ENCODE measurements around the gene ADAM8. TPM values are rescaled to one million over a fixed set of nuclear protein-coding genes. Genes with fewer than 3 reads are reported as not detected.

ADAM8 gene
- total RNA-seq, 1 experiment from 2014 or later: 113 TPM

DNA sequence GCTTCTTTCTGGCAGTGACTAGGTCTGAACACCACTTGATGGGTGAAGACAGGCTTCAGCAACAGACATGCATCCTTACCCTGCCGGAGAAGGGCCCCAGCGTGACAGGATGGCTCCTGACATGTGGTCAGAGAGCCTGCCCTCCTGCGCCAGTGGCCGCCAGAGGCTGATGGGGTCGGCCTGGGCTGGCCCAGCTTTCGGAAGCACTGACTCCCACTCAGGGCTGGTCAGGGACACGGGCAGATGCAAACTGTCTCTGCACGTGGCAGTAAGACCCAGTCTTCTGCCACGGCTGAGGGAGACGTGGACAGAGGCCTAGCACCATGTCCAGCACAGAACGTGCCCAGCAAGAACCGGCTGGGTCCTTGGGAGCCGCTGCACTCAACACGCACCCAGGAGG is 21.8 kb upstream of the ADAM8 start:
- Histone ChIP-seq H3K79me2 (ENCODE audit: low read length) (peaks cover 11% of the 10 kb centered on the region), H3K9me2 (replicated peaks; ENCODE audit: low read length) (no peaks in the 10 kb centered on the region), H4K20me1 (ENCODE audit: low read length) (0 out of 2 replicates have a peak, but pooled peaks cover 4% of the 10 kb centered on the region), H3K4me3 (ENCODE audit: low read length) (no peak overlapping the region), H2AFZ (ENCODE audit: low read length) (no peak overlapping the region), H3K4me1 (ENCODE audit: insufficient read depth, low read length) (peaks cover 13% of the 10 kb centered on the region), H3K9me3 (ENCODE audit: low read length) (no peaks in the 10 kb centered on the region), H3F3A (ENCODE audit: low read length, unreplicated experiment) (no peaks in the 10 kb centered on the region), H3K27me3 (ENCODE audit: low read length) (no peaks in the 10 kb centered on the region), H3K4me2 (ENCODE audit: low read length) (no peak overlapping the region), H3K27ac (ENCODE audit: low read length) (no peak overlapping the region), H3K36me3 (ENCODE audit: low read depth, low read length) (peaks cover 15% of the 10 kb centered on the region; the same call in 1 of the 2 replicates), H3K9ac (ENCODE audit: low read length) (no peak overlapping the region)
- no TSS peak for BruUV-seq (replicated peaks)
- POLR2A ChIA-PET (ENCODE audit: unreplicated experiment): no interaction called here
- ATAC-seq (no peak), DNase-seq (no peak)
- TF ChIP-seq EZH2 (IDR thresholded peaks at IDR 0.05; ENCODE audit: low read length, unreplicated experiment) (no peak), EZH2phosphoT487 (IDR thresholded peaks at IDR 0.05; ENCODE audit: borderline replicate concordance, low read length) (no peak)
- TF ChIP-seq, protein P1, sequence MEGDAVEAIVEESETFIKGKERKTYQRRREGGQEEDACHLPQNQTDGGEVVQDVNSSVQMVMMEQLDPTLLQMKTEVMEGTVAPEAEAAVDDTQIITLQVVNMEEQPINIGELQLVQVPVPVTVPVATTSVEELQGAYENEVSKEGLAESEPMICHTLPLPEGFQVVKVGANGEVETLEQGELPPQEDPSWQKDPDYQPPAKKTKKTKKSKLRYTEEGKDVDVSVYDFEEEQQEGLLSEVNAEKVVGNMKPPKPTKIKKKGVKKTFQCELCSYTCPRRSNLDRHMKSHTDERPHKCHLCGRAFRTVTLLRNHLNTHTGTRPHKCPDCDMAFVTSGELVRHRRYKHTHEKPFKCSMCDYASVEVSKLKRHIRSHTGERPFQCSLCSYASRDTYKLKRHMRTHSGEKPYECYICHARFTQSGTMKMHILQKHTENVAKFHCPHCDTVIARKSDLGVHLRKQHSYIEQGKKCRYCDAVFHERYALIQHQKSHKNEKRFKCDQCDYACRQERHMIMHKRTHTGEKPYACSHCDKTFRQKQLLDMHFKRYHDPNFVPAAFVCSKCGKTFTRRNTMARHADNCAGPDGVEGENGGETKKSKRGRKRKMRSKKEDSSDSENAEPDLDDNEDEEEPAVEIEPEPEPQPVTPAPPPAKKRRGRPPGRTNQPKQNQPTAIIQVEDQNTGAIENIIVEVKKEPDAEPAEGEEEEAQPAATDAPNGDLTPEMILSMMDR (conservative IDR thresholded peaks at IDR 0.05; ENCODE audit: low read depth, low read length): no peak
- intact Hi-C loops (cut with micrococcal nuclease): no loop called here
- CTCF ChIA-PET: no interaction called here

DNA sequence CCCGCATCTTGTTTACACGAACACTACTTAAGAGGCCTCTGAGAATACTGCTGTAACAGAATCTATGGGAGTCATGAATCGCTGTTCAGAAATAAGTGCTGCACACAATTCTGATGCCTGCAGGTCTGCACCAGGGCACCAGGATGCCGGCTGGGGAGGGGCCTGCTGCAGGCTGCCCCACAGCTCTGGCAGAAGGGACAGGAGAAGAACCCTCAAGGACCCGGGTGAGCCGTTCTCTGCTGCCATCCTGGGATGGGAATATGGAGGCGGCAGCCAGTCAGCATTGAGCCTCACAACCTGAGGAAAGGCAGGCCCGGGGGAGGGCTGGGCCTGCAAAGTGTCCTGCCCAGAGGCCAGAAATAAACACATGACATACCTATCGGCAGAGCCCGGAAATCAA is 20.8 kb upstream of the ADAM8 start:
- H3K27me3 ChIP-seq (ENCODE audit: low read length): no peaks in the 10 kb centered on the region
- ChIA-PET CTCF (no interaction called here), POLR2A (ENCODE audit: unreplicated experiment) (no interaction called here)
- no TSS peak for BruUV-seq (replicated peaks)
- H3K9ac ChIP-seq (ENCODE audit: low read length): no peak overlapping the region
- H3F3A ChIP-seq (ENCODE audit: low read length, unreplicated experiment): no peaks in the 10 kb centered on the region
- DNase-seq (no peak), ATAC-seq (no peak)
- H3K9me3 ChIP-seq (ENCODE audit: low read length): no peaks in the 10 kb centered on the region
- H3K4me1 ChIP-seq (ENCODE audit: insufficient read depth, low read length): peaks cover 21% of the 10 kb centered on the region
- no peak overlapping the region for H2AFZ ChIP-seq (ENCODE audit: low read length)
- H3K36me3 ChIP-seq (ENCODE audit: low read depth, low read length): peaks cover 19% of the 10 kb centered on the region; the same call in 1 of the 2 replicates
- no peak overlapping the region for H3K27ac ChIP-seq (ENCODE audit: low read length)
- H3K9me2 ChIP-seq (replicated peaks; ENCODE audit: low read length): no peaks in the 10 kb centered on the region
- intact Hi-C loops (cut with micrococcal nuclease): no loop called here
- no peak for TF ChIP-seq EZH2phosphoT487 (IDR thresholded peaks at IDR 0.05; ENCODE audit: borderline replicate concordance, low read length)
- TF ChIP-seq EZH2 (IDR thresholded peaks at IDR 0.05; ENCODE audit: low read length, unreplicated experiment): no peak
- TF ChIP-seq, protein P1 (conservative IDR thresholded peaks at IDR 0.05; ENCODE audit: low read depth, low read length): no peak
- no peak overlapping the region for H3K4me2 ChIP-seq (ENCODE audit: low read length)
- H4K20me1 ChIP-seq (ENCODE audit: low read length): no peaks in the 10 kb centered on the region
- no peak overlapping the region for H3K4me3 ChIP-seq (ENCODE audit: low read length)
- peaks cover 1% of the 10 kb centered on the region; the same call in 1 of the 2 replicates for H3K79me2 ChIP-seq (ENCODE audit: low read length)

DNA sequence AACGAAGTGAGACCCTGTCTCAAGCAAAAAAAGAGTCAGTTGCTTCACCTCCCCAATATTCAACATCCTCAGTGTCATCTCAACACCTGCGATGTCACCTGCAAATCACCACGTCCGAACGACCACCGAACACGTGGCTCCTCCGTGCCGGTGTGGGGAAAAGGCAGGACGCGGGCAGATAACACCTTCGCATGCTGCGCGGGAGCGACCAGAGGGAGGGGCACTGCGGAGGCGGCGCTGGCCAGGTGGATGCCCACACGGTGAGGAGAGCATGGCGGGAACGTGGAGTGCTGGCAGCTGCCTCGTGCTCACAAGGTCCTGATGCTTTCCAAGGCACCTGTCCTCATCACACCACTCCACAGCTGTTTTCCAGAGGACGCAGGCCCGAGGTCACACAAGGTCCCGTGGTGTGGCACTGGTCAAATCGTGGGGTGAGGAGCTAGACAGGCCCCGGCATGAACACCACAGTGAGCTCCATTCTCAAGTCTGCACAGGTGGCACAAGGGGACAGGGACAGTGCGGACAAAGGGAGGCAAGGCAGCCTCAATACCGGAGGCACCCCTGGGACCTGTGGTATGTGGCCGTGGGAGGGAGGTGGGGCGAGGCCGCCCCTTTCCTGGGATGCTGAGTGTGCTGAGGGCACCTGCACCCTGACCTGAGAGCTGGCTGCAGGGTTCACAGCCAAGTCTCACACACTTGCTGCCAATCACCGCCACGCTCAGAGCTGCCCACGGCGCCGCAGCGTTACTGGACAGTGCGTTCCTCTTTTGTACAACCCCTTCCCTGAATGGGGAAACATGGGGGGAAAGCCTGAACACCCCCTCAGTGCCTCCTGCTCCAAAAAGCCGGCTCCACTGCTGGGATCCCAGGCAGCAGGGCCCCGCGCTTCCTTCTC is 19.0 kb upstream of the ADAM8 start:
- no peak overlapping the region for H3K4me3 ChIP-seq (ENCODE audit: low read length)
- H3K9me2 ChIP-seq (replicated peaks; ENCODE audit: low read length): no peaks in the 10 kb centered on the region
- CTCF ChIA-PET: no interaction called here
- H4K20me1 ChIP-seq (ENCODE audit: low read length): no peaks in the 10 kb centered on the region
- H3K4me2 ChIP-seq (ENCODE audit: low read length): no peak overlapping the region
- DNase-seq: no peak
- intact Hi-C loops (cut with micrococcal nuclease): no loop called here
- no peak overlapping the region for H3K9ac ChIP-seq (ENCODE audit: low read length)
- H3K27ac ChIP-seq (ENCODE audit: low read length): no peak overlapping the region
- H3K27me3 ChIP-seq (ENCODE audit: low read length): no peaks in the 10 kb centered on the region
- POLR2A ChIA-PET (ENCODE audit: unreplicated experiment): no interaction called here
- H3K36me3 ChIP-seq (ENCODE audit: low read depth, low read length): peaks cover 23% of the 10 kb centered on the region; the same call in 1 of the 2 replicates
- no peak for ATAC-seq
- TF ChIP-seq EZH2phosphoT487 (IDR thresholded peaks at IDR 0.05; ENCODE audit: borderline replicate concordance, low read length) (no peak), EZH2 (IDR thresholded peaks at IDR 0.05; ENCODE audit: low read length, unreplicated experiment) (no peak)
- TF ChIP-seq, protein P1 (conservative IDR thresholded peaks at IDR 0.05; ENCODE audit: low read depth, low read length): no peak
- BruUV-seq (replicated peaks): no TSS peak
- peaks cover 23% of the 10 kb centered on the region for H3K4me1 ChIP-seq (ENCODE audit: insufficient read depth, low read length)
- no peaks in the 10 kb centered on the region for H3F3A ChIP-seq (ENCODE audit: low read length, unreplicated experiment)
- no peaks in the 10 kb centered on the region; the same call in 1 of the 2 replicates for H3K79me2 ChIP-seq (ENCODE audit: low read length)
- no peak overlapping the region for H2AFZ ChIP-seq (ENCODE audit: low read length)
- no peaks in the 10 kb centered on the region for H3K9me3 ChIP-seq (ENCODE audit: low read length)

Measured in PC-3 (cell line).